HCT116 (cell line): ENCODE measurements around the gene TCF15. TPM values are rescaled to one million over a fixed set of nuclear protein-coding genes. Genes with fewer than 3 reads are reported as not detected.

ENCODE experiments used
- ATAC-seq: fragments of 200-7000 bp; cut with Tn5 transposase; 2 replicates; pipeline ENCODE4 v1.9.1; 2020; ENCODE audit warnings: mild to moderate bottlenecking, moderate library complexity
- BruUV-seq: library from RNA; stranded (reverse); fragments of 400-500 nt; replicated peaks from 2 replicates; lab custom pipeline; 2021; lab: Mats Ljungman, UMichigan
- CTCF ChIA-PET: fragments of 300-600 bp; sonication (Branson Sonifier 250); formaldehyde crosslinking; loops from one replicate; lab custom pipeline; 2021; ENCODE audit warnings: antibody characterized with exemption; lab: Charles Lee
- POLR2A ChIA-PET: fragments of 300-600, 350-600 bp; sonication (Branson Sonifier 250); formaldehyde crosslinking; loops from one replicate; lab custom pipeline; 2021; ENCODE audit warnings: antibody characterized with exemption; lab: Charles Lee
- RAD21 ChIA-PET, 2 experiments: fragments of 300-600 bp; sonication (Branson Sonifier 250); formaldehyde crosslinking; loops; one replicate each; lab custom pipeline; 2023; ENCODE audit warnings: low total read pairs in 2 of 2; ENCODE audit not compliant: uncharacterized antibody in 2 of 2, unreplicated experiment in 2 of 2, low non-redundant PET in 1 of 2; lab: Charles Lee
- DNase-seq: peaks from one replicate; pipeline ENCODE4 v3.0.0-alpha.2; 2010; ENCODE audit warnings: low read depth, low spot score
- H2AFZ ChIP-seq: fragments of 200-600 bp; shearing (Covaris generic), sonication (generic); 2 replicates; pipeline ENCODE4 v1.6.1; 2017; ENCODE audit warnings: low read depth, mixed run types, mixed read lengths, antibody characterized with exemption, low read length; ENCODE audit not compliant: poor library complexity, severe bottlenecking
- H3K27ac ChIP-seq: 2 replicates; pipeline ENCODE4 v1.5.1; 2012; ENCODE audit warnings: low read depth, low read length
- H3K27me3 ChIP-seq: fragments of 200-600 bp; sonication (generic); 2 replicates; pipeline ENCODE4 v1.6.1; 2016; ENCODE audit warnings: mixed run types, low read length, mixed read lengths; ENCODE audit not compliant: insufficient read depth
- H3K36me3 ChIP-seq, 2 experiments: fragments of 200-500 bp in 1 of 2; fragments of 200-600 bp in 1 of 2; sonication (Bioruptor generic) in 1 of 2; sonication (generic) in 1 of 2; 2 replicates each; pipeline versions ENCODE4 v1.5.1 to v1.6.1; 2014 to 2016; ENCODE audit warnings: low read length in 2 of 2, inconsistent platforms in 1 of 2, mixed read lengths in 1 of 2, mixed run types in 1 of 2; ENCODE audit not compliant: insufficient read depth in 2 of 2, control insufficient read depth in 1 of 2
- H3K4me1 ChIP-seq, 2 experiments: fragments of 200-600 bp in 1 of 2; sonication (generic) in 1 of 2; 2 replicates each; pipeline versions ENCODE4 v1.5.1 to v1.6.1; 2012 to 2017; ENCODE audit warnings: low read length in 2 of 2, inconsistent platforms in 1 of 2, mild to moderate bottlenecking in 1 of 2, mixed read lengths in 1 of 2, mixed run types in 1 of 2, moderate library complexity in 1 of 2; ENCODE audit not compliant: insufficient read depth in 2 of 2, control insufficient read depth in 1 of 2
- H3K4me2 ChIP-seq: fragments of 200-600 bp; sonication (generic); 2 replicates; pipeline ENCODE4 v1.6.1; 2017; ENCODE audit warnings: mixed run types, low read length, mixed read lengths
- H3K4me3 ChIP-seq, 2 experiments: fragments of 200-600 bp in 1 of 2; sonication (generic) in 1 of 2; replicated peaks in 1 of 2; 2 replicates each; pipeline ENCODE4 v1.5.1; 2011 to 2016; ENCODE audit warnings: low read length in 2 of 2, control low read depth in 1 of 2, low read depth in 1 of 2, mild to moderate bottlenecking in 1 of 2, mixed read lengths in 1 of 2, mixed run types in 1 of 2
- H3K79me2 ChIP-seq: fragments of 200-600 bp; sonication (generic); 2 replicates; pipeline ENCODE4 v1.6.1; 2017; ENCODE audit warnings: mild to moderate bottlenecking, mixed run types, low read length, moderate library complexity, mixed read lengths; ENCODE audit not compliant: insufficient read depth
- H3K9ac ChIP-seq: fragments of 200-600 bp; sonication (generic); 2 replicates; pipeline ENCODE4 v1.6.1; 2016; ENCODE audit warnings: low read length, mixed read lengths
- H3K9me2 ChIP-seq: fragments of 200-600 bp; sonication (generic), shearing (Covaris generic); 2 replicates; pipeline ENCODE4 v1.6.1; 2017; ENCODE audit warnings: mixed run types, mild to moderate bottlenecking, moderate library complexity; ENCODE audit not compliant: insufficient read depth
- H3K9me3 ChIP-seq, 2 experiments: fragments of 200-500 bp in 1 of 2; fragments of 200-600 bp in 1 of 2; sonication (Bioruptor generic) in 1 of 2; sonication (generic) in 1 of 2; 2 replicates each; pipeline ENCODE4 v1.6.1; 2014 to 2017; ENCODE audit warnings: low read length in 2 of 2, mixed read lengths in 2 of 2, inconsistent platforms in 1 of 2, low read depth in 1 of 2, mild to moderate bottlenecking in 1 of 2, mixed run types in 1 of 2, moderate library complexity in 1 of 2; ENCODE audit not compliant: control insufficient read depth in 1 of 2, insufficient read depth in 1 of 2
- H4K20me1 ChIP-seq: fragments of 200-600 bp; sonication (generic), shearing (Covaris generic); 2 replicates; pipeline ENCODE4 v1.6.1; 2017; ENCODE audit warnings: mixed run types, mild to moderate bottlenecking, moderate library complexity; ENCODE audit not compliant: insufficient read depth
- intact Hi-C: fragments of 100-400 bp; cut with micrococcal nuclease; formaldehyde crosslinking; loops from 2 replicates; pipeline ENCODE4 v1.10.0; 2022
- total RNA-seq: library from RNA; stranded (reverse); gene quantifications from one replicate; pipeline ENCODE4 v1.2.1, GENCODE V29; 2021; ENCODE audit not compliant: unreplicated experiment
- TF ChIP-seq, protein P1 (sequence below): IDR thresholded peaks from 2 replicates; pipeline ENCODE4 v1.6.1; 2012; ENCODE audit warnings: low read depth
- TF ChIP-seq, protein P2 (sequence below), 3 experiments: fragments of 200-600 bp in 1 of 3; sonication (generic) in 1 of 3; IDR thresholded peaks in 2 of 3; conservative IDR thresholded peaks in 1 of 3; 2 replicates each; pipeline ENCODE4 v1.5.1; 2012 to 2017; ENCODE audit warnings: low read depth in 2 of 3, low read length in 2 of 3, antibody characterized with exemption in 1 of 3, borderline replicate concordance in 1 of 3, control low read depth in 1 of 3, mild to moderate bottlenecking in 1 of 3, mixed read lengths in 1 of 3, mixed run types in 1 of 3, moderate library complexity in 1 of 3; ENCODE audit not compliant: insufficient read depth in 1 of 3

The TCF15 gene
- total RNA-seq, 1 experiment from 2014 or later = not detected

DNA sequence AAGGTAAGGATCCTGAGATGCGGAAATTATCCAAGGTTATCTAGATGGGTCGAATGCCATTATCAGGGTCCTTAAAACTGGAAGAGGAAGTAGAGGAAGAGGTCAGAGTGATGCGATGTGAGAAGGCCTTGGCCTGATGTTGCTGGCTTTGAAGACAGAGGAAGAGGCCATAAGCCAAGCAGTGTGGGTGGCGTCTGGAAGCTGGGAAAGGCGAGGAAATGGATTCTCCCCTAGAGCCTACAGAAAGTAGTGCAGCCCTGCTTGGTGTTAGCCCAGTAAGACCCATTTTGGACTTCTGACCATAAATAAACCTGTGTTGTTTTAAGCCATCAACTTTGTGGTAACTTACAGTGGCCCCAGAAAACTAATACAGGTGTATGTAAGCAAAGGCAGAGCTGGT, 40.8 kb upstream of the TCF15 start:
- Histone ChIP-seq H4K20me1 (peaks cover 3% of the 10 kb centered on the region; the same call in 1 of the 2 replicates), H3K27ac (0 out of 2 replicates have a peak overlapping the region, but pooled peaks have one; percentile 2), H3K9ac (no peak overlapping the region), H3K4me3 (no peak overlapping the region), H3K4me1 (peaks cover 16 to 48% of the 10 kb centered on the region in 2 experiments), H2AFZ (no peak overlapping the region), H3K9me2 (no peaks in the 10 kb centered on the region), H3K36me3 (peaks cover 18 to 42% of the 10 kb centered on the region in 2 experiments), H3K27me3 (no peaks in the 10 kb centered on the region), H3K4me2 (peak overlapping the region; percentile 79; the same call in 1 of the 2 replicates), H3K79me2 (peaks cover 64% of the 10 kb centered on the region), H3K9me3 (peaks cover 4 to 17% of the 10 kb centered on the region in 2 experiments; a peak in 2 of 4 replicates)
- TF ChIP-seq, protein P1, sequence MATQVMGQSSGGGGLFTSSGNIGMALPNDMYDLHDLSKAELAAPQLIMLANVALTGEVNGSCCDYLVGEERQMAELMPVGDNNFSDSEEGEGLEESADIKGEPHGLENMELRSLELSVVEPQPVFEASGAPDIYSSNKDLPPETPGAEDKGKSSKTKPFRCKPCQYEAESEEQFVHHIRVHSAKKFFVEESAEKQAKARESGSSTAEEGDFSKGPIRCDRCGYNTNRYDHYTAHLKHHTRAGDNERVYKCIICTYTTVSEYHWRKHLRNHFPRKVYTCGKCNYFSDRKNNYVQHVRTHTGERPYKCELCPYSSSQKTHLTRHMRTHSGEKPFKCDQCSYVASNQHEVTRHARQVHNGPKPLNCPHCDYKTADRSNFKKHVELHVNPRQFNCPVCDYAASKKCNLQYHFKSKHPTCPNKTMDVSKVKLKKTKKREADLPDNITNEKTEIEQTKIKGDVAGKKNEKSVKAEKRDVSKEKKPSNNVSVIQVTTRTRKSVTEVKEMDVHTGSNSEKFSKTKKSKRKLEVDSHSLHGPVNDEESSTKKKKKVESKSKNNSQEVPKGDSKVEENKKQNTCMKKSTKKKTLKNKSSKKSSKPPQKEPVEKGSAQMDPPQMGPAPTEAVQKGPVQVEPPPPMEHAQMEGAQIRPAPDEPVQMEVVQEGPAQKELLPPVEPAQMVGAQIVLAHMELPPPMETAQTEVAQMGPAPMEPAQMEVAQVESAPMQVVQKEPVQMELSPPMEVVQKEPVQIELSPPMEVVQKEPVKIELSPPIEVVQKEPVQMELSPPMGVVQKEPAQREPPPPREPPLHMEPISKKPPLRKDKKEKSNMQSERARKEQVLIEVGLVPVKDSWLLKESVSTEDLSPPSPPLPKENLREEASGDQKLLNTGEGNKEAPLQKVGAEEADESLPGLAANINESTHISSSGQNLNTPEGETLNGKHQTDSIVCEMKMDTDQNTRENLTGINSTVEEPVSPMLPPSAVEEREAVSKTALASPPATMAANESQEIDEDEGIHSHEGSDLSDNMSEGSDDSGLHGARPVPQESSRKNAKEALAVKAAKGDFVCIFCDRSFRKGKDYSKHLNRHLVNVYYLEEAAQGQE = no peak
- TF ChIP-seq, protein P2, sequence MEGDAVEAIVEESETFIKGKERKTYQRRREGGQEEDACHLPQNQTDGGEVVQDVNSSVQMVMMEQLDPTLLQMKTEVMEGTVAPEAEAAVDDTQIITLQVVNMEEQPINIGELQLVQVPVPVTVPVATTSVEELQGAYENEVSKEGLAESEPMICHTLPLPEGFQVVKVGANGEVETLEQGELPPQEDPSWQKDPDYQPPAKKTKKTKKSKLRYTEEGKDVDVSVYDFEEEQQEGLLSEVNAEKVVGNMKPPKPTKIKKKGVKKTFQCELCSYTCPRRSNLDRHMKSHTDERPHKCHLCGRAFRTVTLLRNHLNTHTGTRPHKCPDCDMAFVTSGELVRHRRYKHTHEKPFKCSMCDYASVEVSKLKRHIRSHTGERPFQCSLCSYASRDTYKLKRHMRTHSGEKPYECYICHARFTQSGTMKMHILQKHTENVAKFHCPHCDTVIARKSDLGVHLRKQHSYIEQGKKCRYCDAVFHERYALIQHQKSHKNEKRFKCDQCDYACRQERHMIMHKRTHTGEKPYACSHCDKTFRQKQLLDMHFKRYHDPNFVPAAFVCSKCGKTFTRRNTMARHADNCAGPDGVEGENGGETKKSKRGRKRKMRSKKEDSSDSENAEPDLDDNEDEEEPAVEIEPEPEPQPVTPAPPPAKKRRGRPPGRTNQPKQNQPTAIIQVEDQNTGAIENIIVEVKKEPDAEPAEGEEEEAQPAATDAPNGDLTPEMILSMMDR (IDR thresholded peaks at IDR 0.05 in 2 of 3, conservative IDR thresholded peaks at IDR 0.05 in 1 of 3; ENCODE audit: borderline replicate concordance in 1 of 3, insufficient read depth in 1 of 3, low read depth in 2 of 3, low read length in 2 of 3) = peak in 2 of 3 experiments; percentile 27 to 33; a peak in 2 of 6 replicates
- intact Hi-C loops = no loop called here
- ATAC-seq = no peak
- DNase-seq = no peak
- no TSS peak for BruUV-seq
- CTCF ChIA-PET = interaction anchor here (2.4 kb wide), 1 partner anchor 17 kb away, joined by 11 read pairs; no protein-coding TSS in a partner anchor
- POLR2A ChIA-PET = no interaction called here
- RAD21 ChIA-PET = no interaction called here
